Measurements from ENCODE around the gene ZNF778. TPM values are rescaled to one million over a fixed set of nuclear protein-coding genes. Genes with fewer than 3 reads are reported as not detected.
"Not testable (repeated sequence)": the region's sequence is repeated elsewhere in the genome, so short reads cannot be mapped to it uniquely, and the experiment has no call there.

The ZNF778 gene
- total and polyA plus RNA-seq, 8 donors = 1.2 to 10.3 (median 5.5) TPM

GRCh38 chr16:89244754-89245153, 27.3 kb downstream of the ZNF778 start:
- 55 to 64% methylated on average over 12 of the region's 12 CpGs for WGBS, 2 donors
- no peak for TF ChIP-seq CTCF (IDR thresholded peaks at IDR 0.05)

GRCh38 chr16:89246383-89246902, 28.9 kb downstream of the ZNF778 start:
- ATAC-seq (no peak), FAIRE-seq (no peak), DNase-seq (no peak)
- 46 to 51% methylated on average over 13 of the region's 13 CpGs for WGBS, 2 donors
- Histone ChIP-seq H3K4me1 (peaks cover 0 to 4% (median 0%) of the 10 kb centered on the region in 3 donors), H3K36me3 (no peaks in the 10 kb centered on the region), H3K9me3 (no peaks in the 10 kb centered on the region), H3K27ac (no peak overlapping the region), H3K4me3 (peak overlapping the region in 2 of 4 donors; percentile 40 to 59), H3K27me3 (no peaks in the 10 kb centered on the region)
- intact Hi-C loops (cut with DNase I) = no loop called here
- TF ChIP-seq CTCF (IDR thresholded peaks at IDR 0.05) = no peak

More at GRCh38 chr16:89244754-89245153, 27.3 kb downstream of the ZNF778 start:
- Histone ChIP-seq H3K4me1 (peaks cover 0 to 4% (median 0%) of the 10 kb centered on the region in 3 donors), H3K9me3 (no peaks in the 10 kb centered on the region), H3K27ac (no peak overlapping the region), H3K36me3 (no peaks in the 10 kb centered on the region), H3K4me3 (no peak overlapping the region), H3K27me3 (no peaks in the 10 kb centered on the region)
- ATAC-seq (no peak), FAIRE-seq (no peak), DNase-seq (no peak)
- intact Hi-C loops (cut with DNase I) = no loop called here

GRCh38 chr16:89246903-89247733, 29.6 kb downstream of the ZNF778 start:
- Histone ChIP-seq H3K9me3 (no peaks in the 10 kb centered on the region), H3K27ac (no peak overlapping the region), H3K4me3 (peak overlapping the region; percentile 26 to 59 (median 40)), H3K27me3 (no peaks in the 10 kb centered on the region), H3K4me1 (peaks cover 0 to 4% (median 0%) of the 10 kb centered on the region in 3 donors), H3K36me3 (no peaks in the 10 kb centered on the region)
- intact Hi-C loops (cut with DNase I) = no loop called here
- DNase-seq = peak; percentile 82 to 100 (median 95)
- FAIRE-seq = no peak
- 3% methylated on average over 25 to 78 of the region's 78 CpGs for WGBS, 2 donors
- no peak for TF ChIP-seq CTCF (IDR thresholded peaks at IDR 0.05)
- peak; percentile 96 to 99 (median 97) for ATAC-seq

- ATAC-seq = peak; percentile 15 to 59 (median 38)
- H3K27ac ChIP-seq; H3K36me3 ChIP-seq; intact Hi-C loops (cut with DNase I); H3K27me3 ChIP-seq; H3K4me1 ChIP-seq; DNase-seq; H3K9me3 ChIP-seq; FAIRE-seq: not testable (repeated sequence)
- H3K4me3 ChIP-seq = peak overlapping the region; percentile 26 to 59 (median 34)
- WGBS, 2 donors = 1 to 2% methylated on average over 41 to 45 of the region's 45 CpGs
Observed at GRCh38 chr16:89247734-89248075, 30.2 kb downstream of the ZNF778 start.

- intact Hi-C loops (cut with DNase I) = no loop called here
- FAIRE-seq = no peak
- no peak for ATAC-seq
- peak in 2 of 6 donors; percentile 27 to 37 for DNase-seq
- no peak for TF ChIP-seq CTCF (IDR thresholded peaks at IDR 0.05)
- Histone ChIP-seq H3K36me3 (no peaks in the 10 kb centered on the region), H3K27ac (no peak overlapping the region), H3K27me3 (no peaks in the 10 kb centered on the region), H3K9me3 (no peaks in the 10 kb centered on the region), H3K4me3 (peak overlapping the region; percentile 26 to 59 (median 34)), H3K4me1 (peaks cover 0 to 4% (median 0%) of the 10 kb centered on the region in 3 donors)
- WGBS, 2 donors = 52 to 56% methylated on average over 52 to 69 of the region's 69 CpGs
Observed at GRCh38 chr16:89248196-89248982, 30.9 kb downstream of the ZNF778 start.
